HG03108 (cell line): ENCODE measurements around the gene PTGR2.
"Not testable (repeated sequence)": the region's sequence is repeated elsewhere in the genome, so short reads cannot be mapped to it uniquely, and the experiment has no call there.

Experiments used
- ATAC-seq: cut with Tn5 transposase; IDR thresholded peaks from one replicate; pipeline ENCODE4 v1.9.1; 2021; ENCODE audit warnings: moderate library complexity; ENCODE audit not compliant: unreplicated experiment

The PTGR2 gene

GRCh38 chr14:73886449-73887317 is 35.1 kb downstream of the PTGR2 start, which contains the start of gene ZNF410:
TSS of gene ZNF410 (plus strand) at chr14:73886859. CDS start at chr14:73892176, 5,317 bp downstream.
- ATAC-seq, result peak; percentile 93

DNA sequence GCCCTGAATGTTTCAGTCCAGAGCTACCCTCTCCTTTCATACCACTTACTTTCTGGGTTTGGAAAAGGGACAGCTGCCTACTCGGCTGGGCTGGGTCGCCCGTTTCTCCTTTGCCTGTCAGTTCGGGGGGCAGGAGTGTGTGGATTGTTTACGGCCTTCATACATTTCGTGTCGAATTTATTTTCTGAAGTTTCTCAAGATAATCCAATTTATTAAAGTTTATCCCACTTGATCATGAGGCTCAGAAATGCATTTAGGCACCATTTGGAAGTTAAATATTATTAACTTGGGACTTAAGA is 35.6 kb downstream of the PTGR2 start:
- ATAC-seq, result no peak

DNA sequence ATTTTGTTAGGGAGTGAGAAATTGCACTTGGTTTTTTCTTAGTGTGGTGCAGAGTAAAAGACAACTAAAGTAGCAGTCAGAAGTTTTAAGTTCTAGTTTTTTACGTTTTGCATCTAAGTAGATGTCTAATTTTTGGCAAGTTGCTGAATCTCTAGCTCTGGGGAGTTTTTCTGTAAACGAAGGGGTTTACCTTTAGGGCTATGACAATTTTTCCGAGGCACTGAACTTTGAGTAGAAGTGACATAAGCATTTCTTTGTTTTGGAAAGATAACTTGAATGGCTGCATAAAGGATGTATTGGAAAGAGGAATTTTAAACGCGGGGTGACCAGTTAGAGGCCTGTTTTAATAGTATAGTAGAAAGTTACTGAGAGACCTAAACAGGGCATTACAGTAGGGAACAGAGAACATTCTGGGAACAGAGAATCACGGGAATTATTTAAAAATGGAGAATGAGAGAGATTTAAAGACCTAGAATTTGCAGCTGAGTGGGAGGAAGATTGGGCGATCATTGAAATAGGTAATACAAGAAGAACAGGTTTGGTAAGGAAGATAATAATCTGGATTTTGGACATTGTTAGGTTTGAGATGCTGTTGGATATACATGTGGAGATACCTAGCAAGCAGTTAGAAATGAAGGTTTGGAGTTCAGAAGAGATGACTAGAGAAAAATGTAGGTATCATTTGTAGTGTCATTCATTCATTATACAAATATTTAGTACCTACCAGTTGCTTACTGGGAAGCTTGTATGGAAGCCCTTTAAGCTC is 36.2 kb downstream of the PTGR2 start:
- ATAC-seq, result no peak

DNA sequence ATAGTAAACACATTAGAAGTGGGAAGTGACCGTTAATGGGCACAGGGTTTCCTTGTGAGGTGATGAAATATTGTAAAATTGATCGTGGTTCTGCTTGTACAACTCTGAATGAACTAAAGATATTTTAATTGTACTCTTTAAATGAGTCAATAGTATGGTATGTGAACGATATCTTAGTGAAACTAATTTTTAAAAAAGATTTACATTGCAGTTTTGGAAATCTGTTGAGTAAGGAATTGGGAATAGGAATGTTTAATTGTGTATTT is 36.8 kb downstream of the PTGR2 start:
- no peak for ATAC-seq

DNA sequence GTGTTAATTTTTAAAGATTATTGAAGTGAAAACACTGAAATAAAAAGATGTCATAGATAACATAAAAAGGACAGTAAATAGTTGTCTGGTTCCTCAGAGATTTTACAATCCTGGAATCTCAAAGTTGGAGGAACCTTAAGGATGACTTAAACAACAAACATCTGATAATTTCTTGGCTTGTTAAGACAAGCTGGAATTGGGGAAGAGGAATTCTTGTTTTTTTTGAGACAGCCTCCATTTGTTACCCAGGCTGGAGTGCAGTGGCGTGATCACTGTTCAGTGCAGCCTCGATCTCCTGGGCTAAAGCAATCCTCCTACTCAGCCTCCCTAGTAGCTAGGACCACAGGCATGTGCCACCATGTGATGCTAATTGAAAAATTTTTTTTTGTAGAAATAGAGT is 37.3 kb downstream of the PTGR2 start:
- ATAC-seq, result no peak

DNA sequence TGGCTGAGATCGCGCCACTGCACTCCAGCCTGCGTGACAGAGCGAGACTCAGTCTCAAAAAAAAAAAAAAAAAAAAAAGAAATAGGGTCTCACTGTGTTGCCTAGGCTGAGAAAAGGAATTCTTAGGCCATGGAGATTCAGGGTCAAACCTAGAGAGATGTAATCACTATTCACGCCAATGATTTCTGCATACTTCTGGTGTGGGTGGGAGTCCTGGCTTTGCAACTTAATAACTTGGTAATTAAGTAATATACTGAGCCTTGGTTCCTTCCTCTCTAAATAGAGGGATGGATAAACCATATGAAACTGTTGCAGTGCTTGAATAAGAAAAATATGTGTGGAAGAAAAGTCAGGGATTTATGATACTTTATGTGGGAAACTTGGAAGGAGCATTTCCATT is 37.7 kb downstream of the PTGR2 start:
- ATAC-seq, result no peak

DNA sequence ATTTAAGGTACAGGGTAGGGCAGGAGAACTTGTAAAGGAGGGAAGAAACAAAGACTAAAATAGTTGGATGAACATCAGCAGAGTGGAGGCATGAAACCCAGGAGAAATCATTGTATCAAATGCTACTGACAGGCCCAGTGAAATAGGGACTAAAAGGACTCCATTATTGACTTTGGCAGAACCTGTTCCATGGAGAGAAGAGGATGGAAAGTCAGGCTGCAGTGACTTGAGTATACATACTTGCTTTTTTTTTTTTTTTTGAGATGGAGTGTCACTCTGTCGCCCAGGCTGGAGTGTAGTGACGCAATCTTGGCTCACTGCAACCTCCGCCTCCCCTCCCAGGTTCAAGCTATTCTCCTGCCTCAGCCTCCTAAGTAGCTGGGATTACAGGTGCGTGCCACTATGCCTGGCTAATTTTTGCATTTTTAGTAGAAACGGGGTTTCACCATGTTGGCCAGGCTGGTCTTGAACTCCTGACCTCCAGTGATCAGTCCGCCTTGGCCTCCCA is 42.6 kb downstream of the PTGR2 start:
- ATAC-seq, result not testable (repeated sequence)

DNA sequence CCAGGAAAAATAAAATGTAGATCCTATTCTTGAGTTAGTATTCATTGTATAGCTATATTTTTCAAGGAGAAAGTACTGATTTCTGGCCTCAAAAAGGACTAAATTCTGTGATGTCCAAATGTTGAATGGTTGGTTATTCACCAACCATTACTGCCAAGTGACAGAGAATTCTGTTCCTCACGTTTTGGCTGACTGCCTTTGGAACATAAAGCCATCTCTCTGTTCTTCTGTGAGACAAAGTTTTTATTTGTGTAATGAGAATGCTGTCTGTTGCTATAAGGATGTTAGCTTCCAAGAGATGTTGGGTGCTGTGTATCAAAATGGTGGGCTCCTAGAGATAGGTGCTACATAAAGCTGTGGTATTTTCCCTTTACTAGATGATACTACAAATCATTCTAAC is 44.3 kb downstream of the PTGR2 start:
- no peak for ATAC-seq

- no peak for ATAC-seq
Measured at GRCh38 chr14:73896521-73896920, 44.9 kb downstream of the PTGR2 start.

DNA sequence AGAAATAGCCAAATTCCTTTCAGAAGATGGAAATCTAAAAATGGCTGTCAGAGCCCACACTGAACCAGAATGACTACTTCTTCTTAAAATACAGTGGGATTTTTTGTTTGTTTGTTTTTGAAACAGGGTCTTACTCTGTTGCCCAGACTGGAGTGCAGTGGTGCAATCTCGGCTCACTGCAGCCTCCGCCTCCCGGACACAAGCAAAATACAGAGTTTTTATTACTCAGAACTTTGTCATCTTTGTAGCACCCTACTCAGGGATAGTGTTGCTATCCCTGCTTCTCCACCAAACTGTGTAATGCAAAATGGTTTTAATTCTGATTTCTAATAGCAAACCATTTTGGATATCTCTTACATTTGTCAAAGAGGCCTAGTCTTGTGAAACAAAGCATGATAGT is 51.4 kb downstream of the PTGR2 start:
- no peak for ATAC-seq

DNA sequence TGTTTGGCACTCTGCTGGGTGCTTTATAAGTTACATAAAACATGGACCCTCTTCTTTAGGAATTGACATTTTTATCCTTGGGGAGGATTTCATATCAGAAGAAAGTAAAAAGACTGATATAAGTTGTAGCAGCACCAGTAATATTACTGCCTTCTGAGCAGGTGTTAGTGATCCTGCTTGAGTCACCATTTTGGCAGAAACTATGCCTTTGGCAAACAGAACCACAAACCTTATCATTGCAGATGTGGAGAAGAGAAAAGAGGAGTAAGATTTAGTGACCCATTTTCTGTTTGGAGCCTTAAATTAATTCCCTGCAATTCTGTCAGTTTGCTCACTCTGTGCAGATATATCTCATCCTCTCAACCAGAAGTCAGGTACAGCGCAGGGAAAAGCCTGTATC is 58.0 kb downstream of the PTGR2 start:
- no peak for ATAC-seq

- no peak for ATAC-seq
Measured at GRCh38 chr14:73913256-73913655, 61.6 kb downstream of the PTGR2 start.

- no peak for ATAC-seq
Measured at GRCh38 chr14:73916324-73916723, 64.7 kb downstream of the PTGR2 start.

DNA sequence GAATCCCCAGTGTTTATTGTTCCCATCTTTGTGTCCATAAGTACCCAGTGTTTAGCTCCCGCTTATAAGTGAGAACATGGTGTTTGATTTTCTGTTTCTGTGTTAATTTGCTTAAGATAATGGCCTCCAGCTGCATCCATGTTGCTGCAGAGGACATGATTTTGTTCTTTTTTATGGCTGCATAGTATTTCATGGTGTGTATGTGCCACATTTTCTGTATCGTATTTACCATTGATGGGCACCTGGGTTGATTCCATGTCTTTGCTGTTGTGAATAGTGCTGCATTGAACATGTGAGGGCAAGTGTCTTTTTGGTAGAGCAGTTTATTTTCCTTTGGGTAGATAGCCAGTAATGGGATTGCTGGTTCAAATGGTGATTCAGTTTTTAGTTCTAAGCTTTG is 67.8 kb downstream of the PTGR2 start:
- not testable (repeated sequence) for ATAC-seq

GRCh38 chr14:73924337-73924736 is 72.7 kb downstream of the PTGR2 start:
- ATAC-seq, result no peak
